Thyroid gland (tissue), 4 donors: ENCODE measurements around the gene CCND1.

Experiments used
- POLR2A ChIP-seq, 2 donors: fragments of 450-650 bp; IDR thresholded peaks; one replicate each; pipeline ENCODE4 v1.6.1; 2017; ENCODE audit warnings: antibody characterized with exemption in 2 of 2, mild to moderate bottlenecking in 2 of 2, moderate library complexity in 1 of 2
- TF ChIP-seq, protein P1 (sequence below), 6 experiments: fragments of 200-600 bp in 3 of 6; fragments of 450-650 bp in 3 of 6; sonication (generic) in 3 of 6; IDR thresholded peaks; one replicate each; pipeline ENCODE4 v1.5.1; 2016 to 2019; ENCODE audit warnings: antibody characterized with exemption in 6 of 6, mild to moderate bottlenecking in 2 of 6, inconsistent platforms in 1 of 6, moderate library complexity in 1 of 6

DNA sequence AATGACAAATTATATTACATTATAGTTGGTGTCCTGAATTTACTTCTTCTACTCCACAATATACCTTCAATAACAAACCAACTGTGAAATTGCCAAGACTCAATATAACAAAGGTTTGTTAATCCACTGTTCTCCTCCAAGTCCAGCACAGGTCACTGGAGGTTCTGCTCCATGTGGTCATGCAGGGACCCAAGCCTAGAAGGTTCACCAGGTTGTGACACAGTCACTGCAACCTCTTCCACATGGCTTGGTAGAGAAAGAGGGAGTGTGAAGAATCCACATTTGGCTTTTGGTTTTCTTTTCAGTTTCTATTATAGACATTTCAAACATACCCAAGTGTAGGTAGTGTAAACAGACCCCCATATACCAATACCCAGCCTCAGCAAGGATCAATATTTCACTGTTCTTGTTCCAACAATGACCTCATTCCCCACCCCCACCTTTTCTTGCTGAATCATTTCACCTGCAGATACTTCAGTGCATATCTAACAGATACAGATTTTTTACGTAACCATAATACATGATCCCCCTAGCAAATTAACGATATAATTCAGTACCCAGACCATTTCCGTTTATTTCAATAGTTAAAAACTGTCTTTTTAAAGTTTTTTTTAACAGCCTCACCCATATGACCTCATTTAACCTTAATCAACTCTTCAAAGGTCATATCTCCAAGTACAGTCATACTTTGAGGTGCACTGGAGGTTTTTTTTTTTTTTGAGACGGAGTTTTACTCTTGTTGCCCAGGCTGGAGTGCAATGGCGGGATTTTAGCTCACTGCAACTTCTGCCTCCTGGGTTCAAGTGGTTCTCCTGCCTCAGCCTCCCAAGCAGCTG lies 48.7 kb downstream of the CCND1 start:
- TF ChIP-seq, protein P1, sequence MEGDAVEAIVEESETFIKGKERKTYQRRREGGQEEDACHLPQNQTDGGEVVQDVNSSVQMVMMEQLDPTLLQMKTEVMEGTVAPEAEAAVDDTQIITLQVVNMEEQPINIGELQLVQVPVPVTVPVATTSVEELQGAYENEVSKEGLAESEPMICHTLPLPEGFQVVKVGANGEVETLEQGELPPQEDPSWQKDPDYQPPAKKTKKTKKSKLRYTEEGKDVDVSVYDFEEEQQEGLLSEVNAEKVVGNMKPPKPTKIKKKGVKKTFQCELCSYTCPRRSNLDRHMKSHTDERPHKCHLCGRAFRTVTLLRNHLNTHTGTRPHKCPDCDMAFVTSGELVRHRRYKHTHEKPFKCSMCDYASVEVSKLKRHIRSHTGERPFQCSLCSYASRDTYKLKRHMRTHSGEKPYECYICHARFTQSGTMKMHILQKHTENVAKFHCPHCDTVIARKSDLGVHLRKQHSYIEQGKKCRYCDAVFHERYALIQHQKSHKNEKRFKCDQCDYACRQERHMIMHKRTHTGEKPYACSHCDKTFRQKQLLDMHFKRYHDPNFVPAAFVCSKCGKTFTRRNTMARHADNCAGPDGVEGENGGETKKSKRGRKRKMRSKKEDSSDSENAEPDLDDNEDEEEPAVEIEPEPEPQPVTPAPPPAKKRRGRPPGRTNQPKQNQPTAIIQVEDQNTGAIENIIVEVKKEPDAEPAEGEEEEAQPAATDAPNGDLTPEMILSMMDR (IDR thresholded peaks at IDR 0.05) = no peak
- no peak for TF ChIP-seq POLR2A (IDR thresholded peaks at IDR 0.05)
